H9 (cell line): Measurements from ENCODE around the gene MPPE1. TPM values are rescaled to one million over a fixed set of nuclear protein-coding genes. Genes with fewer than 3 reads are reported as not detected.
A peak's percentile ranks its signal among the peaks of the same experiment; 100 is the strongest.

Source experiments
- DNase-seq: peaks from one replicate; pipeline ENCODE4 v3.0.0-alpha.2; 2017
- H2AFZ ChIP-seq: one replicate; pipeline ENCODE4 v1.6.1; 2013; ENCODE audit warnings: mild to moderate bottlenecking, low read length, control low read depth, moderate library complexity
- H2AK5ac ChIP-seq: 2 replicates; pipeline ENCODE4 v1.6.1; 2013; ENCODE audit warnings: low read length, control low read depth, mixed read lengths; ENCODE audit not compliant: insufficient read length
- H2BK120ac ChIP-seq: one replicate; pipeline ENCODE4 v1.6.1; 2013; ENCODE audit warnings: low read depth, mild to moderate bottlenecking, low read length, control low read depth, inconsistent platforms; ENCODE audit not compliant: poor library complexity, severe bottlenecking
- H2BK12ac ChIP-seq: 2 replicates; pipeline ENCODE4 v1.6.1; 2013; ENCODE audit warnings: low read length, control low read depth, mixed read lengths, low read depth; ENCODE audit not compliant: insufficient read length
- H2BK15ac ChIP-seq: 2 replicates; pipeline ENCODE4 v1.6.1; 2013; ENCODE audit warnings: low read depth, low read length, control low read depth
- H2BK20ac ChIP-seq: one replicate; pipeline ENCODE4 v1.6.1; 2013; ENCODE audit warnings: low read depth, mild to moderate bottlenecking, low read length, control low read depth, inconsistent platforms; ENCODE audit not compliant: poor library complexity, severe bottlenecking
- H2BK5ac ChIP-seq: 2 replicates; pipeline ENCODE4 v1.6.1; 2013; ENCODE audit warnings: low read length, control low read depth, mixed read lengths; ENCODE audit not compliant: insufficient read length
- H3K14ac ChIP-seq: 2 replicates; pipeline ENCODE4 v1.6.1; 2013; ENCODE audit warnings: low read length, control low read depth; ENCODE audit not compliant: insufficient read depth
- H3K18ac ChIP-seq: 2 replicates; pipeline ENCODE4 v1.6.1; 2013; ENCODE audit warnings: low read depth, mild to moderate bottlenecking, mixed read lengths, low read length, control low read depth; ENCODE audit not compliant: insufficient read length
- H3K23ac ChIP-seq: 2 replicates; pipeline ENCODE4 v1.6.1; 2013; ENCODE audit warnings: low read length, control low read depth, mixed read lengths, low read depth; ENCODE audit not compliant: insufficient read length
- H3K23me2 ChIP-seq: 2 replicates; pipeline ENCODE4 v1.6.1; 2013; ENCODE audit warnings: low read depth, mild to moderate bottlenecking, mixed read lengths, low read length, control low read depth; ENCODE audit not compliant: insufficient read length, poor library complexity, severe bottlenecking
- H3K27ac ChIP-seq: 2 replicates; pipeline ENCODE4 v1.5.1; 2013; ENCODE audit warnings: low read length, control low read depth, mixed read lengths, low read depth; ENCODE audit not compliant: insufficient read length
- H3K27me3 ChIP-seq: 2 replicates; pipeline ENCODE4 v1.6.1; 2013; ENCODE audit warnings: low read length, control low read depth, inconsistent platforms; ENCODE audit not compliant: insufficient read depth
- H3K4ac ChIP-seq: 2 replicates; pipeline ENCODE4 v1.6.1; 2013; ENCODE audit warnings: low read depth, mild to moderate bottlenecking, control low read depth, inconsistent platforms, low read length, moderate library complexity
- H3K4me1 ChIP-seq: 2 replicates; pipeline ENCODE4 v1.6.1; 2013; ENCODE audit warnings: low read length, control low read depth, inconsistent platforms; ENCODE audit not compliant: insufficient read depth
- H3K4me2 ChIP-seq: 2 replicates; pipeline ENCODE4 v1.6.1; 2013; ENCODE audit warnings: low read length, control low read depth, mixed read lengths; ENCODE audit not compliant: insufficient read length, insufficient read depth
- H3K56ac ChIP-seq: 2 replicates; pipeline ENCODE4 v1.6.1; 2013; ENCODE audit warnings: low read depth, mild to moderate bottlenecking, mixed read lengths, low read length, control low read depth; ENCODE audit not compliant: insufficient read length
- H3K79me1 ChIP-seq: 2 replicates; pipeline ENCODE4 v1.6.1; 2013; ENCODE audit warnings: low read depth, mild to moderate bottlenecking, moderate library complexity, low read length, control low read depth, inconsistent platforms; ENCODE audit not compliant: insufficient read depth, poor library complexity, severe bottlenecking
- H3K79me2 ChIP-seq: 2 replicates; pipeline ENCODE4 v1.6.1; 2013; ENCODE audit warnings: low read length, control low read depth, inconsistent platforms; ENCODE audit not compliant: insufficient read depth
- H3K9ac ChIP-seq: 2 replicates; pipeline ENCODE4 v1.6.1; 2013; ENCODE audit warnings: low read length, control low read depth, mixed read lengths; ENCODE audit not compliant: insufficient read length; ENCODE audit errors: extremely low read depth
- H3K9me3 ChIP-seq: one replicate; pipeline ENCODE4 v1.6.1; 2013; ENCODE audit warnings: low read depth, low read length, inconsistent platforms; ENCODE audit not compliant: control insufficient read depth
- H3T11ph ChIP-seq: one replicate; pipeline ENCODE4 v1.6.1; 2013; ENCODE audit warnings: mild to moderate bottlenecking, low read length, control low read depth, inconsistent platforms
- H4K20me1 ChIP-seq: one replicate; pipeline ENCODE4 v1.6.1; 2013; ENCODE audit not compliant: control insufficient read depth, insufficient read length, insufficient read depth
- H4K5ac ChIP-seq: 2 replicates; pipeline ENCODE4 v1.6.1; 2013; ENCODE audit warnings: low read depth, mild to moderate bottlenecking, mixed read lengths, low read length, control low read depth; ENCODE audit not compliant: insufficient read length
- H4K8ac ChIP-seq: replicated peaks from 2 replicates; pipeline ENCODE4 v1.6.1; 2013; ENCODE audit warnings: low read length, control low read depth, mixed read lengths, low read depth; ENCODE audit not compliant: insufficient read length
- H4K91ac ChIP-seq: 2 replicates; pipeline ENCODE4 v1.6.1; 2013; ENCODE audit warnings: low read depth, mild to moderate bottlenecking, moderate library complexity, mixed read lengths, low read length, control low read depth; ENCODE audit not compliant: insufficient read length
- H3K27ac Mint-ChIP-seq, 3 experiments: 2 replicates in 2 of 3; 3 replicates in 1 of 3; pipeline ENCODE4 v1.8.0; 2020 to 2021; ENCODE audit warnings: mixed read lengths in 3 of 3, mild to moderate bottlenecking in 1 of 3, moderate library complexity in 1 of 3
- H3K27me3 Mint-ChIP-seq: 2 replicates; pipeline ENCODE4 v1.8.0; 2021; ENCODE audit warnings: low read depth, mild to moderate bottlenecking, moderate library complexity, mixed read lengths
- H3K36me3 Mint-ChIP-seq, 3 experiments: 2 replicates in 2 of 3; 3 replicates in 1 of 3; pipeline ENCODE4 v1.8.0; 2020 to 2021; ENCODE audit warnings: low read depth in 3 of 3, mixed read lengths in 3 of 3; ENCODE audit not compliant: insufficient read depth in 1 of 3
- H3K4me1 Mint-ChIP-seq, 2 experiments: 2 replicates each; pipeline ENCODE4 v1.8.0; 2020; ENCODE audit warnings: mixed read lengths in 2 of 2
- H3K4me3 Mint-ChIP-seq, 2 experiments: 2 replicates in 1 of 2; 3 replicates in 1 of 2; pipeline ENCODE4 v1.8.0; 2020 to 2021; ENCODE audit warnings: mild to moderate bottlenecking in 2 of 2, mixed read lengths in 2 of 2, moderate library complexity in 1 of 2
- H3K9me3 Mint-ChIP-seq, 2 experiments: 2 replicates in 1 of 2; 3 replicates in 1 of 2; pipeline ENCODE4 v1.8.0; 2020; ENCODE audit warnings: mild to moderate bottlenecking in 2 of 2, mixed read lengths in 2 of 2, moderate library complexity in 1 of 2
- WGBS: extraction: QIAGEN DNeasy Blood & Tissue Kit; methylation state at CpG from one replicate; pipeline ENCODE4 v1.1.7; 2013; ENCODE audit warnings: missing lambda C conversion rate, low lambda C conversion rate, mixed read lengths; ENCODE audit not compliant: insufficient read length; ENCODE audit errors: extremely low coverage; 5-methylcytosine and 5-hydroxymethylcytosine counted together
- total RNA-seq: library from RNA; stranded (reverse); gene quantifications from 2 replicates; pipeline ENCODE4 v1.2.1, GENCODE V29; 2021
- TF ChIP-seq, protein P1 (sequence below): fragments of 200-600 bp; sonication (generic); conservative IDR thresholded peaks from 3 replicates; pipeline ENCODE4 v1.8.0; 2021; ENCODE audit warnings: antibody characterized with exemption, mild to moderate bottlenecking

The MPPE1 gene
- total RNA-seq, 1 experiment from 2014 or later = 13.2 TPM

DNA sequence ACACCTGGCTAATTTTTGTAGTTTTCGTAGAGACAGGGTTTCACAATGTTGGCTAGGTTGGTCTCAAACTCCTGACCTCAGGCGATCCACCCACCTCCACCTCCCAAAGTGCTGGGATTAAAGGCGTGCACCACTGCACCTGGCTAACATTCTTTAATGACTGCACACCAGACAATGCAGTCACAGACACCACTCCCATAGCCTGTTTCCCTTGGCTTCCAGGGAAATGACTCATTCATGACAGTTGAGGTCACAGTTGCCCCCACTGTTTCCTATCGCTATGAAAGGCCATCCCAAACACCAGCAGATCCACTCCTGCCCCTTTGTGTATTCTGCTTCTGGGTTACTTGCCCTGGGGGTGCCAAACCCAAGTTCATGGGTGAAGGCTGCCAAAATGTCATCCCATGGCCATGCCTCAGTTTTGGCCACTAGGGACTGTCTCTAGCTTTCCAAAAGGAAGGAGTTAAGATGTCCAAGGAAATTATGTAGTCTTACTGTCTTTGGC lies 48.2 kb downstream of the MPPE1 start:
- no peak overlapping the region for H2BK15ac ChIP-seq
- H2AK5ac ChIP-seq = no peak overlapping the region
- peak overlapping the region in 1 of 3 experiments; percentile 78; a peak in 1 of 7 replicates for H3K27ac Mint-ChIP-seq
- H4K8ac ChIP-seq = no peak overlapping the region
- H3K36me3 Mint-ChIP-seq = peaks cover 0 to 3% (median 1%) of the 10 kb centered on the region in 3 experiments; a peak in 4 of 7 replicates
- H3K9me3 Mint-ChIP-seq = no peaks in the 10 kb centered on the region
- no peak overlapping the region for H3K27ac ChIP-seq
- TF ChIP-seq, protein P1, sequence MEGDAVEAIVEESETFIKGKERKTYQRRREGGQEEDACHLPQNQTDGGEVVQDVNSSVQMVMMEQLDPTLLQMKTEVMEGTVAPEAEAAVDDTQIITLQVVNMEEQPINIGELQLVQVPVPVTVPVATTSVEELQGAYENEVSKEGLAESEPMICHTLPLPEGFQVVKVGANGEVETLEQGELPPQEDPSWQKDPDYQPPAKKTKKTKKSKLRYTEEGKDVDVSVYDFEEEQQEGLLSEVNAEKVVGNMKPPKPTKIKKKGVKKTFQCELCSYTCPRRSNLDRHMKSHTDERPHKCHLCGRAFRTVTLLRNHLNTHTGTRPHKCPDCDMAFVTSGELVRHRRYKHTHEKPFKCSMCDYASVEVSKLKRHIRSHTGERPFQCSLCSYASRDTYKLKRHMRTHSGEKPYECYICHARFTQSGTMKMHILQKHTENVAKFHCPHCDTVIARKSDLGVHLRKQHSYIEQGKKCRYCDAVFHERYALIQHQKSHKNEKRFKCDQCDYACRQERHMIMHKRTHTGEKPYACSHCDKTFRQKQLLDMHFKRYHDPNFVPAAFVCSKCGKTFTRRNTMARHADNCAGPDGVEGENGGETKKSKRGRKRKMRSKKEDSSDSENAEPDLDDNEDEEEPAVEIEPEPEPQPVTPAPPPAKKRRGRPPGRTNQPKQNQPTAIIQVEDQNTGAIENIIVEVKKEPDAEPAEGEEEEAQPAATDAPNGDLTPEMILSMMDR = peak; percentile 39; the same call in 1 of the 3 replicates
- no peak overlapping the region for H3K56ac ChIP-seq
- H3K4me2 ChIP-seq = no peak overlapping the region
- no peak overlapping the region for H2BK5ac ChIP-seq
- H3T11ph ChIP-seq = no peak overlapping the region
- H3K27me3 ChIP-seq = no peaks in the 10 kb centered on the region
- no peaks in the 10 kb centered on the region for H3K9me3 ChIP-seq
- H4K20me1 ChIP-seq = no peaks in the 10 kb centered on the region
- H3K79me2 ChIP-seq = no peaks in the 10 kb centered on the region
- no peak overlapping the region for H4K5ac ChIP-seq
- no peak overlapping the region for H4K91ac ChIP-seq
- H2AFZ ChIP-seq = no peak overlapping the region
- H3K79me1 ChIP-seq = no peaks in the 10 kb centered on the region
- H2BK120ac ChIP-seq = no peak overlapping the region
- no CpG with 5 or more reads among the region's 4 CpGs for WGBS
- no peak overlapping the region for H3K4ac ChIP-seq
- H3K23me2 ChIP-seq = no peaks in the 10 kb centered on the region
- H3K14ac ChIP-seq = no peak overlapping the region
- H3K18ac ChIP-seq = no peak overlapping the region
- H3K23ac ChIP-seq = no peak overlapping the region
- no peak overlapping the region for H2BK20ac ChIP-seq
- no peak overlapping the region for H2BK12ac ChIP-seq
- no peak overlapping the region for H3K9ac ChIP-seq
- peaks cover 5% of the 10 kb centered on the region; the same call in 1 of the 2 replicates for H3K4me1 ChIP-seq
- H3K4me3 Mint-ChIP-seq = no peak overlapping the region
- DNase-seq = no peak
- no peaks in the 10 kb centered on the region for H3K27me3 Mint-ChIP-seq
- peaks cover 28 to 30% of the 10 kb centered on the region in 2 experiments for H3K4me1 Mint-ChIP-seq
